WTC11 (cell line): Measurements from ENCODE around the gene CEBPA. TPM values are rescaled to one million over a fixed set of nuclear protein-coding genes. Genes with fewer than 3 reads are reported as not detected.
A peak's percentile ranks its signal among the peaks of the same experiment; 100 is the strongest.

Source experiments
- ATAC-seq: fragments of 200-7000 bp; cut with Tn5 transposase; 2 replicates; pipeline ENCODE4 v1.10.0; 2021; ENCODE audit warnings: mild to moderate bottlenecking, moderate library complexity
- CTCF ChIA-PET: fragments of 300-600 bp; sonication (Branson Sonifier 250); formaldehyde crosslinking; loops from one replicate; lab custom pipeline; 2021; ENCODE audit warnings: antibody characterized with exemption; lab: Charles Lee
- POLR2A ChIA-PET: fragments of 350-600 bp; sonication (Branson Sonifier 250); formaldehyde crosslinking; loops from one replicate; lab custom pipeline; 2021; ENCODE audit warnings: antibody characterized with exemption; lab: Charles Lee
- DNase-seq: peaks from one replicate; pipeline ENCODE4 v3.0.0; 2021; ENCODE audit warnings: low spot score
- H3K27ac Mint-ChIP-seq: 2 replicates; pipeline ENCODE4 v1.8.0; 2021; ENCODE audit warnings: mixed read lengths
- H3K27me3 Mint-ChIP-seq: 2 replicates; pipeline ENCODE4 v1.8.0; 2021; ENCODE audit warnings: low read depth, mild to moderate bottlenecking, moderate library complexity, mixed read lengths
- H3K36me3 Mint-ChIP-seq: 2 replicates; pipeline ENCODE4 v1.8.0; 2021; ENCODE audit warnings: mixed read lengths
- H3K4me1 Mint-ChIP-seq: 2 replicates; pipeline ENCODE4 v1.8.0; 2022; ENCODE audit warnings: mixed read lengths
- H3K4me3 Mint-ChIP-seq: 2 replicates; pipeline ENCODE4 v1.8.0; 2021; ENCODE audit warnings: mild to moderate bottlenecking, moderate library complexity, mixed read lengths
- H3K9me3 Mint-ChIP-seq: 2 replicates; pipeline ENCODE4 v1.8.0; 2021; ENCODE audit warnings: mixed read lengths
- ELF4 ChIP-seq: sonication (generic); formaldehyde crosslinking; IDR thresholded peaks from 2 replicates; pipeline ENCODE4 v1.8.1; 2022; ENCODE audit warnings: low read depth, mild to moderate bottlenecking, moderate library complexity, missing genetic modification reagents
- ESRRA ChIP-seq: sonication (generic); formaldehyde crosslinking; IDR thresholded peaks from 2 replicates; pipeline ENCODE4 v1.8.1; 2022; ENCODE audit warnings: mild to moderate bottlenecking, missing genetic modification reagents, borderline replicate concordance
- FOXP1 ChIP-seq: sonication (generic); formaldehyde crosslinking; IDR thresholded peaks from 2 replicates; pipeline ENCODE4 v1.8.0; 2022; ENCODE audit warnings: missing genetic modification reagents, mild to moderate bottlenecking, moderate library complexity, borderline replicate concordance
- JUN ChIP-seq: sonication (generic); formaldehyde crosslinking; IDR thresholded peaks from 2 replicates; pipeline ENCODE4 v1.8.0; 2023; ENCODE audit warnings: mild to moderate bottlenecking, missing genetic modification reagents
- MXD4 ChIP-seq: fragments of 250-450 bp; sonication (Bioruptor Pico); IDR thresholded peaks from 2 replicates; pipeline ENCODE4 v1.8.0; 2021; ENCODE audit warnings: mild to moderate bottlenecking, moderate library complexity, borderline replicate concordance
- NR2C2 ChIP-seq: sonication (generic); formaldehyde crosslinking; IDR thresholded peaks from 2 replicates; pipeline ENCODE4 v1.8.0; 2022; ENCODE audit warnings: mild to moderate bottlenecking, missing genetic modification reagents
- PRDM15 ChIP-seq: sonication (generic); formaldehyde crosslinking; IDR thresholded peaks from 2 replicates; pipeline ENCODE4 v1.8.0; 2022; ENCODE audit warnings: missing genetic modification reagents
- RELA ChIP-seq: sonication (generic); formaldehyde crosslinking; IDR thresholded peaks from 2 replicates; pipeline ENCODE4 v1.8.1; 2022; ENCODE audit warnings: missing genetic modification reagents, mild to moderate bottlenecking, borderline replicate concordance
- SMAD4 ChIP-seq: sonication (generic); formaldehyde crosslinking; IDR thresholded peaks from 2 replicates; pipeline ENCODE4 v1.8.0; 2022; ENCODE audit warnings: mild to moderate bottlenecking, missing genetic modification reagents
- SOX15 ChIP-seq: fragments of 250-450 bp; sonication (Bioruptor Pico); IDR thresholded peaks from 2 replicates; pipeline ENCODE4 v1.9.0; 2021; ENCODE audit warnings: mild to moderate bottlenecking
- STAT6 ChIP-seq: sonication (generic); formaldehyde crosslinking; conservative IDR thresholded peaks from 2 replicates; pipeline ENCODE4 v1.8.1; 2023; ENCODE audit warnings: mild to moderate bottlenecking, low read depth, missing genetic modification reagents, moderate library complexity
- USF1 ChIP-seq: sonication (generic); formaldehyde crosslinking; IDR thresholded peaks from 2 replicates; pipeline ENCODE4 v1.8.0; 2022; ENCODE audit warnings: mild to moderate bottlenecking, missing genetic modification reagents
- ZNF138 ChIP-seq: sonication (generic); formaldehyde crosslinking; conservative IDR thresholded peaks from 2 replicates; pipeline ENCODE4 v1.8.1; 2022; ENCODE audit warnings: mild to moderate bottlenecking, moderate library complexity, missing genetic modification reagents
- total RNA-seq: library from RNA; stranded (reverse); gene quantifications from 3 replicates; pipeline ENCODE4 v1.2.3, GENCODE V29; 2021
- TF ChIP-seq, protein P1 (sequence below): sonication (generic); formaldehyde crosslinking; IDR thresholded peaks from 2 replicates; pipeline ENCODE4 v1.8.1; 2022; ENCODE audit warnings: low read depth, mild to moderate bottlenecking, moderate library complexity, missing genetic modification reagents, borderline replicate concordance

Gene CEBPA
- total RNA-seq, 1 experiment from 2014 or later: 5.6 TPM

- no peak for TF ChIP-seq SMAD4 (CRISPR knock-in tag)
- TF ChIP-seq, protein P1, sequence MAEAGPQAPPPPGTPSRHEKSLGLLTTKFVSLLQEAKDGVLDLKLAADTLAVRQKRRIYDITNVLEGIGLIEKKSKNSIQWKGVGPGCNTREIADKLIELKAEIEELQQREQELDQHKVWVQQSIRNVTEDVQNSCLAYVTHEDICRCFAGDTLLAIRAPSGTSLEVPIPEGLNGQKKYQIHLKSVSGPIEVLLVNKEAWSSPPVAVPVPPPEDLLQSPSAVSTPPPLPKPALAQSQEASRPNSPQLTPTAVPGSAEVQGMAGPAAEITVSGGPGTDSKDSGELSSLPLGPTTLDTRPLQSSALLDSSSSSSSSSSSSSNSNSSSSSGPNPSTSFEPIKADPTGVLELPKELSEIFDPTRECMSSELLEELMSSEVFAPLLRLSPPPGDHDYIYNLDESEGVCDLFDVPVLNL (CRISPR knock-in tag): no peak
- no peak for TF ChIP-seq JUN (CRISPR knock-in tag)
- no peak for TF ChIP-seq ESRRA (CRISPR knock-in tag)
- Mint-ChIP-seq H3K27ac (no peak overlapping the region), H3K36me3 (no peaks in the 10 kb centered on the region), H3K9me3 (no peaks in the 10 kb centered on the region), H3K27me3 (no peaks in the 10 kb centered on the region), H3K4me1 (peaks cover 20% of the 10 kb centered on the region), H3K4me3 (no peak overlapping the region)
- DNase-seq (no peak), ATAC-seq (peak; percentile 15; the same call in 1 of the 2 replicates)
- ChIA-PET POLR2A (no interaction called here), CTCF (interaction anchor here (1.0 to 1.8 kb wide), 4 partner anchors 9 to 132 kb away, joined by 3 to 7 read pairs (median 4); no protein-coding TSS in a partner anchor)
Measured at GRCh38 chr19:33274663-33275558, 27.4 kb downstream of the CEBPA start.

DNA sequence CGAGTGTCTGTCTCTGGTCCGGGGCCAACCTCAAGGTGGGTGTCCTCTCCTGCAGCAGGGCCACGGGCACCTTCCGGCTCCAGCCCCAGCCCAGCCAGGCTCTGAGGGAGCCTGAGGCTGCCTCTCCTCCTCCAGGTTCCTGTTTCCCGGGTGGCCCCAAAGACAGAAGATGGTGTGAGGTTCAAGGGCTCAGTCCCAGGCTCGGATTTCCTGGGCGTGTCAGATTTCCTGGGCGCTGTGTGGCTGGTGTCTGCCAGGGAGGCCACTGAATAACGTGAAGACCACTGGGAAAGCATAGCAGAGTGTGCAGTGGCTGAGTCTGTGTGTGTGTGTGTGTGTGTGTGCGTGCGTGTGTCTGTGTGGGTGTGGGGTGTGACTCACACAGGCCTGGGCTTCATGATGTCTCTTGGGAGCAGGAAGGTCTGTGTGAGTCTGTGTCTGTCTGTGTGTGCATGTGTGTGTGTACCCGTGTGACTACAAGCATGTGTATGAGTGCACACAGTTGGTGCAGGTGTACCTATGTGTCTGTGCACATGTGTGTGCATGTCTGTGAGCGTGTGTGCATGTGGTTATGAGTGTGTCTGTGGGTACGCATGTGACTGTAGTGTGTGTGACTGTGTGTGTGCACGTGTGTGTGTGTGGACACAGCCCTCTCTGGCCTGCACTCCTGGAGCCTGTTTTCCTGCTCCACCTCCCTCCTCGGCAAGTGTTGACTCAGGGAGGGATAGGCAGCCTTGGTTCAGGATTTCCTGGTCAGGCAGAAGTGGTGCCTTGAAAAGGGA is 28.3 kb downstream of the CEBPA start:
- no peak for TF ChIP-seq FOXP1 (CRISPR knock-in tag)
- TF ChIP-seq ELF4 (CRISPR knock-in tag): no peak
- TF ChIP-seq SMAD4 (CRISPR knock-in tag): no peak
- TF ChIP-seq ESRRA (CRISPR knock-in tag): no peak
- no peak for TF ChIP-seq NR2C2
- no peak for TF ChIP-seq MXD4 (CRISPR knock-in tag)
- TF ChIP-seq ZNF138 (CRISPR knock-in tag): no peak
- TF ChIP-seq PRDM15 (CRISPR knock-in tag): no peak
- TF ChIP-seq SOX15 (CRISPR knock-in tag): no peak
- TF ChIP-seq RELA (CRISPR knock-in tag): no peak
- TF ChIP-seq STAT6 (CRISPR knock-in tag): no peak
- TF ChIP-seq USF1: no peak
- no peak overlapping the region for H3K4me3 Mint-ChIP-seq
- no peaks in the 10 kb centered on the region for H3K9me3 Mint-ChIP-seq
- no peak for DNase-seq
- no peaks in the 10 kb centered on the region for H3K36me3 Mint-ChIP-seq
- CTCF ChIA-PET: interaction anchor here (1.0 to 1.8 kb wide), 3 partner anchors 25 to 133 kb away, joined by 3 to 7 read pairs (median 4); no protein-coding TSS in a partner anchor
- peaks cover 20% of the 10 kb centered on the region for H3K4me1 Mint-ChIP-seq
- no peak for ATAC-seq
- POLR2A ChIA-PET: no interaction called here
- peak overlapping the region; percentile 79 for H3K27ac Mint-ChIP-seq
- H3K27me3 Mint-ChIP-seq: no peaks in the 10 kb centered on the region
